Hepatocyte (in vitro differentiated cells): ENCODE measurements around the gene YPEL1. TPM values are rescaled to one million over a fixed set of nuclear protein-coding genes. Genes with fewer than 3 reads are reported as not detected.

Experiments used
- DNase-seq: peaks from one replicate; pipeline ENCODE4 v3.0.0-alpha.2; 2016; ENCODE audit warnings: low spot score
- H2AFZ ChIP-seq: fragments of 200-600 bp; sonication (generic); 2 replicates; pipeline ENCODE4 v1.6.0; 2016; ENCODE audit warnings: antibody characterized with exemption, mild to moderate bottlenecking
- H3K27ac ChIP-seq: fragments of 200-600 bp; sonication (generic); 2 replicates; pipeline ENCODE4 v1.5.1; 2016; ENCODE audit warnings: mild to moderate bottlenecking
- H3K27me3 ChIP-seq: fragments of 200-600 bp; sonication (generic); 2 replicates; pipeline ENCODE4 v1.6.1; 2016
- H3K36me3 ChIP-seq: fragments of 200-600 bp; sonication (generic); replicated peaks from 2 replicates; pipeline ENCODE4 v1.5.1; 2016; ENCODE audit warnings: low read depth; ENCODE audit not compliant: insufficient read depth
- H3K4me1 ChIP-seq: fragments of 200-600 bp; sonication (generic); 2 replicates; pipeline ENCODE4 v1.5.1; 2016; ENCODE audit warnings: mild to moderate bottlenecking, moderate library complexity; ENCODE audit not compliant: insufficient read depth
- H3K4me2 ChIP-seq: fragments of 200-600 bp; sonication (generic); 2 replicates; pipeline ENCODE4 v1.6.0; 2016
- H3K4me3 ChIP-seq: fragments of 200-600 bp; sonication (generic); 2 replicates; pipeline ENCODE4 v1.5.1; 2016; ENCODE audit warnings: mild to moderate bottlenecking
- H3K79me2 ChIP-seq: fragments of 200-600 bp; sonication (generic); 2 replicates; pipeline ENCODE4 v1.6.0; 2017; ENCODE audit warnings: mild to moderate bottlenecking
- H3K9me2 ChIP-seq: fragments of 200-600 bp; sonication (generic); replicated peaks from 2 replicates; pipeline ENCODE4 v1.6.0; 2017; ENCODE audit warnings: mild to moderate bottlenecking; ENCODE audit not compliant: insufficient read depth
- H3K9me3 ChIP-seq: fragments of 200-600 bp; sonication (generic); 2 replicates; pipeline ENCODE4 v1.5.1; 2016; ENCODE audit warnings: low read depth, mild to moderate bottlenecking
- H4K20me1 ChIP-seq: fragments of 200-600 bp; sonication (generic); 2 replicates; pipeline ENCODE4 v1.6.0; 2016; ENCODE audit warnings: mild to moderate bottlenecking; ENCODE audit not compliant: insufficient read depth, poor library complexity, severe bottlenecking
- EZH2 ChIP-seq: fragments of 200-600 bp; sonication (generic); IDR thresholded peaks from 2 replicates; pipeline ENCODE4 v1.6.1; 2016; ENCODE audit warnings: antibody characterized with exemption, mild to moderate bottlenecking, borderline replicate concordance
- EZH2phosphoT487 ChIP-seq: fragments of 200-600 bp; sonication (generic); IDR thresholded peaks from one replicate; pipeline ENCODE4 v1.6.1; 2018; ENCODE audit warnings: antibody characterized with exemption, mild to moderate bottlenecking, low read depth, moderate library complexity; ENCODE audit not compliant: unreplicated experiment, severe bottlenecking
- WGBS: methylation state at CpG from one replicate; pipeline ENCODE4 v1.1.6; 2016; ENCODE audit warnings: low lambda C conversion rate; ENCODE audit errors: missing lambda C conversion rate; 5-methylcytosine and 5-hydroxymethylcytosine counted together
- polyA plus RNA-seq: library from polyadenylated mRNA; unstranded; fragments of >200 nt; fragmentation: Nextera tagmentation; extraction: Ambion mirVana; gene quantifications from 2 replicates; pipeline ENCODE4 v1.2.1, GENCODE V29; 2016
- total RNA-seq: library from RNA; depleted of rRNA; stranded (reverse); fragments of >200 nt; gene quantifications from 2 replicates; pipeline ENCODE4 v1.2.3, GENCODE V29; 2014
- TF ChIP-seq, protein P1 (sequence below): fragments of 200-600 bp; sonication (generic); IDR thresholded peaks from 2 replicates; pipeline ENCODE4 v1.5.1; 2016; ENCODE audit warnings: antibody characterized with exemption, mild to moderate bottlenecking; ENCODE audit not compliant: poor library complexity

YPEL1 gene
- total and polyA plus RNA-seq, 2 experiments from 2014 or later: 2.0 to 3.1 TPM

DNA sequence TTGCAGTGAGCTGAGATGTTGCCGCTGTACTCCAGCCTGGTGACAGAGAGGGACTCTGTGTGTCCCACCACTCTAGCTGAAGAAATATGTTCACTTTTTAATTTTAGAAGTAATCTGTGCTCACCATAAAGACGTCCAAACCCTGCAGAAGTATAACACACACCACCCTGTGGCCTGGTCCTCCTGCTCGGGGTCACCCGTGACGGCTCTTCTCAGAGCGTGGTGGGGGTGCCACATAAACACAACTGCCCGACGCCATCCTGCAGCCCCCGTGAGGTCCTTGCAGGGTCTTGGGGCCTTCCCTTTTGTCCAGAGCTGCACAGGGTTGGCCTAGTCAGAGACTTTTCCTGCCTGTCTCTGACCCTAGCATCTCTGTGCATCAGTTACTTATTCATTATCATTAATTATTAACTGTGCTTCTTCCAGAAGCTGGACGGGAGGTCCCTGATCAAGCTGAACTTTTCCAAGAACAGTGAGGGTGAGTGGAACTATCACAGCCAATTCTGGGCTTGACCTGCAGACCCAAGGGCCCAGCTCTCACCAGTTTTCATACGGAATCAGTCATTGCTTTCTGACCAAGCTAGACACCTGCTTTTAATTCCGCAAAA, 60.9 kb downstream of the YPEL1 start:
- TF ChIP-seq, protein P1, sequence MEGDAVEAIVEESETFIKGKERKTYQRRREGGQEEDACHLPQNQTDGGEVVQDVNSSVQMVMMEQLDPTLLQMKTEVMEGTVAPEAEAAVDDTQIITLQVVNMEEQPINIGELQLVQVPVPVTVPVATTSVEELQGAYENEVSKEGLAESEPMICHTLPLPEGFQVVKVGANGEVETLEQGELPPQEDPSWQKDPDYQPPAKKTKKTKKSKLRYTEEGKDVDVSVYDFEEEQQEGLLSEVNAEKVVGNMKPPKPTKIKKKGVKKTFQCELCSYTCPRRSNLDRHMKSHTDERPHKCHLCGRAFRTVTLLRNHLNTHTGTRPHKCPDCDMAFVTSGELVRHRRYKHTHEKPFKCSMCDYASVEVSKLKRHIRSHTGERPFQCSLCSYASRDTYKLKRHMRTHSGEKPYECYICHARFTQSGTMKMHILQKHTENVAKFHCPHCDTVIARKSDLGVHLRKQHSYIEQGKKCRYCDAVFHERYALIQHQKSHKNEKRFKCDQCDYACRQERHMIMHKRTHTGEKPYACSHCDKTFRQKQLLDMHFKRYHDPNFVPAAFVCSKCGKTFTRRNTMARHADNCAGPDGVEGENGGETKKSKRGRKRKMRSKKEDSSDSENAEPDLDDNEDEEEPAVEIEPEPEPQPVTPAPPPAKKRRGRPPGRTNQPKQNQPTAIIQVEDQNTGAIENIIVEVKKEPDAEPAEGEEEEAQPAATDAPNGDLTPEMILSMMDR: no peak
- TF ChIP-seq EZH2 (no peak), EZH2phosphoT487 (no peak)
- no peak for DNase-seq
- Histone ChIP-seq H3K9me3 (no peaks in the 10 kb centered on the region), H3K4me1 (no peaks in the 10 kb centered on the region), H3K27ac (no peak overlapping the region), H3K79me2 (peaks cover 5% of the 10 kb centered on the region), H4K20me1 (peaks cover 2% of the 10 kb centered on the region), H3K36me3 (no peaks in the 10 kb centered on the region), H2AFZ (no peak overlapping the region), H3K9me2 (no peaks in the 10 kb centered on the region), H3K4me2 (no peak overlapping the region), H3K4me3 (no peak overlapping the region), H3K27me3 (no peaks in the 10 kb centered on the region)
- 96% methylated on average over 12 of the region's 12 CpGs for WGBS

DNA sequence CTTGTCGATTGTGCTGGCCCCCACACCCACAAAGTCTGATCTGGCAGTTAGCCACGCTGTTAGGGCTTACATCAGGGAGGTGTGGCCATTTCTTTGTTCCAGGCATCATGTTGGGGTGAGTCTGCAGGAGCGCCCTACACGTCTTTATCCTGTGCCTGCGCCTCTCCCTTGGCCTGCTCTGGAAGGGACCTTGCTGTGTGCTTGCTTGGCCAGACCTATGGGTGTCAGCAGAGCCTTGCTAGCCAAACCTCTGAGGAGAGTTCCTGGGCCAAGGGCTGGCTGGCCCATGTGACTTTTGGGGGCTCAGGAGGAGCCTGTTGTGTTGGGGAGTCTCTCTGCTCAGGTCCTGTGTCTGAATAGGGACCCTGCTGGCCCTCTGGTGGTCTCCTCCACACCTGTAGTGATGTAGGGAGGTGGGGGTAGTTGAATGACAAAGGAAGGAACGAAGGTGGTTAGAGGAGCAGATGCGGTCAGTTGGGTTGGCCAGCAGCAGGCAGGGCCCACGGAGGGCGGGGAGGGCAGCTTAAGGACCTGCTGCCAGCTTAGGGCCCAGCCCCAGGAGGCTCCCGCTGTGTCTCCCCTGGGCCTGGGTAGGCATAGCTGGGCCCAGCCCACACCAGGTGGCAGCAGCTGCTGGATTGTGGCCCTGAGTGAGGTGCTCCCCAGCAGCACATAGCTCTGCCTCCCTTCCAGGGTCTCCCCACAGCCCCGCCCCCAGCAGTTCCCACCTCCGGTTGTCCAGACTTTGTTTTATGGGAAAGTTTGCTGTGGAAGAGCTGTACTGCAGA, 61.9 kb downstream of the YPEL1 start:
- no peak overlapping the region for H3K4me3 ChIP-seq
- H3K9me2 ChIP-seq: no peaks in the 10 kb centered on the region
- peak; percentile 3 for DNase-seq
- no peak overlapping the region for H3K27ac ChIP-seq
- H4K20me1 ChIP-seq: peaks cover 2% of the 10 kb centered on the region
- H3K9me3 ChIP-seq: no peaks in the 10 kb centered on the region
- no peaks in the 10 kb centered on the region for H3K36me3 ChIP-seq
- H3K4me1 ChIP-seq: no peaks in the 10 kb centered on the region
- H3K4me2 ChIP-seq: no peak overlapping the region
- 95% methylated on average over 12 of the region's 12 CpGs for WGBS
- no peak overlapping the region for H2AFZ ChIP-seq
- TF ChIP-seq EZH2 (no peak), EZH2phosphoT487 (no peak)
- TF ChIP-seq, protein P1: no peak
- H3K27me3 ChIP-seq: no peaks in the 10 kb centered on the region
- H3K79me2 ChIP-seq: peaks cover 8% of the 10 kb centered on the region

DNA sequence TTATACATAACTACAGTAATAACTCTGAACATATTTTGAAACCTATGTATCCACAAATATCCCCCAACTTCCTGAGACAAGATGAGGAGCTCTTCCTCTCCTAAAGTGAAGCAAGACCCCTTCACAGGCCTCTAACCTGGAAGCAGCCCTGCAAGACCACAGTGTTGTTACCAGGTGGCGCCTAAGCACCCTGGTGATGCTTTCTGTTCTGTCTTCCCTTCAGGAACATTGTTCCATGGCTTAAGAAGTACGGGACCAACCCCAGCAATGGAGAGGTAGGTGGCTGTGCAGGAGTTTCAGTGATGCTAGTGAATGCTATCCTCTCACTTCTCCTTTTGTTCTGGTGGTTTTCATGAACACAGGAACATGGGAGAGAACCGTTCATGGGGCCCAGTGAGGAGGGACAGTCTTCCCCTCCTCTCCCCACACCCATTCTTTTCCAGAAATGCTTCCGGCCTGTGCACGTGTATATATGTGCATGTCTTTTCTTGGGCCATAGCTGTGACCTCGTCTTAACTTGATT, 63.4 kb downstream of the YPEL1 start:
- Histone ChIP-seq H3K36me3 (no peaks in the 10 kb centered on the region), H3K79me2 (peaks cover 18% of the 10 kb centered on the region), H3K9me3 (no peaks in the 10 kb centered on the region), H2AFZ (no peak overlapping the region), H3K4me3 (no peak overlapping the region), H3K27me3 (no peaks in the 10 kb centered on the region), H3K4me2 (no peak overlapping the region), H3K9me2 (no peaks in the 10 kb centered on the region), H3K4me1 (no peaks in the 10 kb centered on the region), H3K27ac (no peak overlapping the region), H4K20me1 (peaks cover 2% of the 10 kb centered on the region)
- TF ChIP-seq EZH2phosphoT487: no peak
- no peak for TF ChIP-seq EZH2
- TF ChIP-seq, protein P1: no peak
- no peak for DNase-seq
- 92% methylated on average over 6 of the region's 6 CpGs for WGBS
